GM21423 (cell line): Measurements from ENCODE around the gene GAB2.
"Not testable (repeated sequence)": the region's sequence is repeated elsewhere in the genome, so short reads cannot be mapped to it uniquely, and the experiment has no call there.

Experiments used
- ATAC-seq: cut with Tn5 transposase; IDR thresholded peaks from one replicate; pipeline ENCODE4 v1.9.1; 2021; ENCODE audit warnings: mild to moderate bottlenecking, moderate library complexity; ENCODE audit not compliant: unreplicated experiment

The GAB2 gene

DNA sequence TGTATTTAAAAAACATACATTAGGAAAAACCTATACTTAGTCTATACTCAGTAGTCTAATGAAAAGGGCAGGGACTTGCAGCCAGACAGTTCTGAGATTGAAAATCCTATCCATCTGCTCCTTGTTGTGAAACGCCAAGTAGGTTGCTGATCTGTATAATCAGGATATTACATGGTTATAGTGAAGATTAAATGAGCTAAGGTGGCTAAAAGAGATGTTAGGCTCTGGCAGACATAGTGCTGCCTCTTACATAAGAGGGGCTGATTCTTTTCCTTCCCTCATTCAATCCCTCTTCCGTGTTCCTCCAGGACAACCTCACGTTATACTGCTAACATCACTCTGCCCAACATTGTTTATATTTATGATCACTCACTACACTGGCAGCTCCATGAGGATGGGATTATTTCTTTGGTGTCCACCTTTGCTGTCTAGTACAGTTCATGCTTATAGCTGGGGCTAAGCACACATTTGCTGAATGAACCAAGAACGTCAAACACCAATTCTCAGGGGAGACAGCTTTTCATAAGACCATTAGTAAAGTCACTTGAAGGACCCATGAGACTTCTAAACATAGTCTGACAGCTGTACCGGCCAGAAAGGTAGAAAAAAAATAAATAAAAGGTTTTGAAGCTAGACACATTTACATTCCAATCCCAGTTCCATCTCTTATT lies 46.3 kb downstream of the GAB2 start:
- no peak for ATAC-seq

DNA sequence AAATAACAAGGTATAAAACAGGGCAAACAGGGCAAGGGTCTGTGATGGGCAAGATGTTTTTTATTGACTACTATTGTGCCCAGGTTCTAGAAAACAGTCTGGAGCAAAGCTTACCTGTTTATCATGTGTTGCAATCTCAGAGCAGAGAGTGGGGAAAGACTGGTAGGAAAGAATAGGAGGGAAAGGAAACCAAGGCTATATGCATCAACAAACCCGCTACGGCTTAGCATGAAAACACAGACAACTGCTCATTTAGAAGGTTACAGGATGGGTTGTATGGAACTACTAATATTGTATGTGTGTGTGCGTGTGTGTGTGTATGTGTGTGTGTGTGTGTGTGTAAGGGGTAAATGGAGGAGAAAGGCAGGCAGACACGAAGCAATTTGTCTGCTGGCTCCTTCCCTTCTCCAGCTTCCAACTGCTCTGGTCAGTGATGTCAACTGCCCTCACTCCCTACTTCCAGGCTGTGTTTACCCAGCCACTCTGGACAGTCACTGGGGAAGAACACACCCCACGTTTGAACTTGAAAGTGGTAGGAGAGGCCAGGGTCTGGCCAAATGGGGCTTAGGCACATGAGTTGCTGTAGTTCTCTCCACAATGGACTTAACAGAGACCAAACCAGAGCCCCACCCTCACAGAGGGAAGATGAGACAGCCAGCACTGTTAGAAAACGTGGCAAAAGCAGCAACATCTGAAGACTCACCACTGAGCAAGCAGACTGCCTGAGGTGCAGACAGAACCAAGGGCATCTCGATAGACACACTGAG lies 47.0 kb downstream of the GAB2 start:
- ATAC-seq = no peak

DNA sequence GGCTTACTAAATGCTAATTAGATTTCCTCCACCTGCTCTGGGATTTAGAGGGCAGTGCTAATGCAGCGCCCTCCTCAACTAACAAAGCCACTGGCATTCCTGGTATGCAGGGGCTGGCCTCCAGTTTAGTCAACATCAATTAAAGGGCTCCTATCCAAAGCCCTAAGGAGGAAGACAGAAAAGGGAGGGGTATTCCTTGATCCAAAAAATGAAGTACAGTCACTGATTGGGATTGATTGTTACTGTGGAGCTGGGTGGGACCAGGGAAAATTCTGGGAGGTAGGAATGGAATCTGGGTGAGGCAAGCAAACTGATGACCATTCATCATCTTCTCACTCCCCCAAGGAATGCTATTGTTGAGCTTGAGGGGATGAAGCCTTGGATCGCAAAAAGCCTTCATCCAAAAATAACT lies 52.2 kb downstream of the GAB2 start:
- ATAC-seq = no peak

DNA sequence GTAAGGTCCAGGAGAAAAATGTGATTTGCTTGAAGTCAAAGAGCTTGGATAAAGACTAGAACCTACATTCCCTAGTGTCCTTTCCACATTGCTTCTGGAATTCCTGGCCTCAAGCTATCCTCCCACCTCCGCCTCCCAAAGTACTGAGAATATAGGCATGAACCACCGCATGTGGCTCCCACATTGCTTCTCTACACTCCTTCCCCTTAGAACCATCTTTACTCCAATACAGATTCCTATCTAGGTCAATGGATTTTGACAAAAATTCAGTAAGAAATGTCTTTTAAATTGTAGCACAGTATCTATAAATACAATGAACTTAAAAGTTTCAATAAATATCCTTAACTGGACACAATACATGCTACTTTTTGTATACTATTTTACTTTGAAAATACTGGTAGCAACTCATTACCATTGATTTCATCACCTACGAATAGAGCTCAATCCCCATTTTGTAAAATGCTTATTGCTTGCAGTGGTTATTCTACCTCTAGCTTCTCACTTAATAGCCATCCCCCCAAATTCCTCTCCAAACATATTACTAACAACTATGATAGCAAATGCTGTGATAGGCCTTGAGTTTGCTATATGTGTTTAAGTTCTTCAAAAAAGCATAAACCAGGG lies 53.4 kb downstream of the GAB2 start:
- no peak for ATAC-seq

DNA sequence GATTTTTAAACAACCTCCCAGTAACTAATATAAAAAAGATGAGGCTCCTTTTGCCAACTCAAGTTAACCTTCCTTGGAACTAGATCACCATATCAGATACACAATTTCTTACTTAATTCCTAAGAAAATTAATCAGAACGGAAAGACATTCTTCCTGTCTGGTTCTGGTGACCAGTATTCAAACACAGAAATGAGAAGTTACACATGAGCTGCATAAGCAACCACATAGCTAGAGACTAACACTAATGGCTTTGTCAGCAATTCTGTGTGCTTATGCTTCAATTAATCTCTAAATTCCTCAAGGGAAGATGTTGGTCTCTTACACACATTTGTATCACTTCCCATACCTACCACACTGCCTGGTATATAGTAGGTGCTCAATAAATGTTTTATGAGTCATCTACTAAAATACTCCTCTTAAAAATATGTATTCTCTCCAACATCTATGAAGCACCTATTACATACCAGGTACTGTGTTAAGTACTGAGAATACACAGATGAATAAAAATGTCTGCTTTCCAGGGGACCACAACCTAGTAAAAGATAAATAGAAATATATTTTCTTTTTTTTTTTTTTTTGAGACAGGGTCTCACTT lies 54.5 kb downstream of the GAB2 start:
- ATAC-seq = no peak

DNA sequence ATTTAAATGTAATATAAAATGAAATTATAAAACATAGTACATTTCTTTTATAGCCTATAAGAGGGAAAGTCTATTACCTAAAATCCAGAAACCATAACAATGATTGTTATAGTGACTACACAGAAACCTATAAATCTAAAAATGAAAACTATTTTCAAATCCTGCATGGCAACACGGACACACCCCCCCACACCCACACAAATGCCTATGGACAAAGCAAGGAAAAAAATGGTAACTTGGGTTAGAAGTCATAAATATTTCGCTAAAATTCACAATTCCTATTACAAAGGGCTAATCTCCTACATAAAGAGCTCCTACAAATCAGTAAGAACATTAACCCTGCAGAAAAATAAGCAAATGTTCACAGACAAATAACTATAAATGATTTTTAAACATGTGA lies 56.4 kb downstream of the GAB2 start:
- ATAC-seq = no peak

DNA sequence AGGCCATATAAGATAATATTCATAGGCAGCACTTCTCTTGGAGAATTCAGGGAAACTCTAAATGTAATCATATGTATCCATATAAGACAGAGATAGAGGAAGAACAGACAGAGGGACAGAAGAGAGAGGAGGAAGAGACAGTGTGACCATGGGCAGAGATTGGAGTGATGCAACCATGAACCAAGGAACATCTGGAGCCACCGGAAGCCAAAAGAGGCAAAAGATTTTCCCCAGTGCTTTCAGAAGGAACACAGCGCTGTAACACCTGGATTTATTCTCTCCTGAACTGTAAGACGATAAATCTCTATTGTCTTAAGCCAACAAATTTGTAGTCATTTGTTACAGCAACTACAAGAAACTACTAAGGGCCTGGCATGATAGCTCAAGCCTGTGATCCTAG lies 57.7 kb downstream of the GAB2 start:
- ATAC-seq = no peak

DNA sequence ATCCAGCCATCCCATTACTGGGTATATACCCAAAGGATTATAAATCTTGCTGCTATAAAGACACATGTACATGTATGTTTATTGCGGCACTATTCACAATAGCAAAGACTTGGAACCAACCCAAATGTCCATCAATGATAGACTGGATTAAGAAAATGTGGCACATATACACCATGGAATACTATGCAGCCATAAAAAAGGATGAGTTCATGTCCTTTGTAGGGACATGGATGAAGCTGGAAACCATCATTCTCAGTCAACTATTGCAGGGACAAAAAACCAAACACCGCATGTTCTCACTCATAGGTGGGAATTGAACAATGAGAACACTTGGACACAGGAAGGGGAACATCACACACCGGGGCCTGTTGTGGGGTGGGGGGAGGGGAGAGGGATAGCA lies 59.7 kb downstream of the GAB2 start:
- not testable (repeated sequence) for ATAC-seq

DNA sequence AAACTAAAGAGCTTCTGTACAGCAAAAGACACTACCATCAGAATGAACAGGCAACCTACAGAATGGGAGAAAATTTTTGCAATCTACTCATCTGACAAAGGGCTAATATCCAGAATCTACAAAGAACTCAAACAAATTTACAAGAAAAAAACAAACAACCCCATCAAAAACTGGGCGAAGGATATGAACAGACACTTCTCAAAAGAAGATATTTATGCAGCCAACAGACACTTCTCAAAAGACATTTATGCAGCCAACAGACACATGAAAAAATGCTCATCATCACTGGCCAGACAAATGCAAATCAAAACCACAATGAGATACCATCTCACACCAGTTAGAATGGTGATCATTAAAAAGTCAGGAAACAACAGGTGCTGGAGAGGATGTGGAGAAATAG lies 60.2 kb downstream of the GAB2 start:
- ATAC-seq = not testable (repeated sequence)

DNA sequence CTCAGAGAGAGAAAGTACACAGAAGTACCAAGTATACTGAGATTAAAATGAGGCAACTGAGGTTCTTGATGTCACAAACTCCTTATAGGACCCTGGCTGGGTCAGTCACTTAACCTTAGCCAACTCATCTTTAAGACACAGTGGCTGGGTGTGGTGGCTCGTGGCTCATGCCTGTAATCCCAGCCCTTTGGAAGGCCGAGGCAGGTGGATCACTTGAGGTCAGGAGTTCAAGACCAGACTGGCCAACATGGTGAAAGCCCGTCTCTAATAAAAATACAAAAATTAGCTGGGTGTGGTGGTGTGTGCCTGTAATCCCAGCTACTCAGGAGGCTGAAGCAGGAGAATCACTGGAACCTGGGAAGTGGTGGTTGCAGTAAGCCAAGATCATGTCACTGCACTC lies 61.9 kb downstream of the GAB2 start:
- not testable (repeated sequence) for ATAC-seq

DNA sequence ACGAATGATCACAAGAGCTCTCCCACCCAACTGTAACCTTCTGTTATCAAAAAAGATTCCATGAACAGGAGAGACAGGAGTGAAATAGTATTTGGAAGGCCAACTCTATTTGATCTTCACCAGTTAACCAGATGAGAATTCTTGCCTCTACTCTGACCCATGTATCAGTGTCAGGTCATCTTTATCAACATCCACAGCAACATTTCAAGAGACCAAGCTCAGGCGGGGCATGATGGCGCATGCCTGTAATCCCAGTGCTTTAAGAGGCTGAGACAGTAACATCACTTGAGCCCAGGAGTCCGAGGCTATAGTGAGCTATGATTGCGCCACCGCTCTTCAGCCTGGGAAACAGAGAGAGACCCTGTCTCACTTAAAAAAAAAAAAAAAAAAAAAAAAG lies 62.3 kb downstream of the GAB2 start:
- ATAC-seq = no peak

DNA sequence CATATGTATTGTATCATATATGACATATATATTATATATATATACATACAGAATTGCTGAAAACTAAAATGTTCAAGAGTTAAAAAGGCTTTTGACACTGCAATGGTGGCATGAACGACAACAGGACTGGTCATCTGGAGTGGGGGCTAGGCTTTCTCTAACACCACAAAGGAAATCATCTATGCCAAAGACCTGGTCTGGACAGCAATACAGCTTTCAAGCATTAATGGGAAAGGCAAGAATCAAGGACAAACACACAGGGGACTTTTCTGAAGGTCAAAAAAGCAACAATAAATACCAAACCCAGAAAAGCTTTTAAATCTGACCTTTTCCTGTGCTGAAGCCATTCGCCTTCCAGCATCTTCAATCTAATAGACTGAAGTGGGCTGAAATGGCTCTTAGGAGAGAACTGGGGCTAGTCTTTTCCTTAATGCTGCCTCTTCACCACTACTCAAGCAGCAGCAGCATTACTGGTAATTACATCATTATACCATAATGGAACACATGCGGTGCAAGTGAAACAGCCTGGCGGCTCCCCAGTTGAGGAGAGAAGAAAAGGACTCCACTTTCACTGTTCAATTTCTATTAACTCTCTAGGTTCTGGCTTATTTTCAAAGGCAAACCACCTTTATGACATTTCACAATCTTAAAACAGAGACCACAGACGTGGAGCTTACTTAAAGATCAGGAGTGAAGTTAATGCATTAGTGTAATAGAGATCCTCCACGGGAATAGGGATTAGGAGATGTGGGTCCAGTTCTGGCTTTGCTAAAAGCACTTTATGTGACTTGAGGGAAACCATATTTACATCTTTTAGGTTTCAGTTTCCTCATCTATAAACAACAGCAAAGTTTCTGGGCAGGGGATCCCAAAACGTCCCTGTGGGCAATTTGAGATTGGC lies 63.0 kb downstream of the GAB2 start:
- no peak for ATAC-seq

DNA sequence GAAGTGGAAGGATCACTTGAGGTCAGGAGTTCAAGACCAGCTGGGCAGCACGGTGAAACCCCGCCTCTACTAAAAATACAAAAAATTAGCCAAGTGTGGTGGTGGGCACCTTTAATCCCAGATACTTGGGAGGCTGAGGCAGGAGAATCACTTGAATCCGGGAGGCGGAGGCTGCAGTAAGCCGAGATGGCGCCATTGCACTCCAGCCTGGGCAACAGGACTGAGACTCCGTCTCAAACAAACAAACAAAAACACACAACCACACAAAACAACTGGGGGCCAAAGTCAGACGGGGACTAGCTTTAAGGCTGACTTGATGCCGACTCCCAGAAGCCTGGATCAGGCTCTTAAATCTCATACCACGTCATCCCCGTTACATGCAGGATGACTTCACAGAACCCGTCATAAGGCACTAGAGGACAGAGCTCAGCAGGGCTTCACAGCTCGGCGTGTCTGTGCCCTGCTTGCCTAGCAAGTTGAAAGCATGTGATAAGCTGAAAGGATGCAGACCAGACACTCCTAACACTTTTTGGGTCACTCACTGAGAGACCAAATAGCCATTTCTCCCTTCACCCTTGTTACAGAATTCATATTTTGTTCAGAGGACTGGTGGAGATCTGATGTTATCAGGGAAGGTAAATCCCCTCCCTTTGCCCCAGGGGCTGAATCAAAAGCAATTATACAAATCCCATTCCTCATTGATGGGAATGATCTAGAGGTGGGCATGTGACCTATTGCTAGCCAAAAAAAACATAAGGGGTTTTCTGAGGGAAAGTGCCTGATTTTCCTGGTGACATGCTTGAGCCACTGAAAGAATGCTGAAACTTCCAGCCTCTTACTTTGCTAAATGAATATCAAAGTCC lies 65.4 kb downstream of the GAB2 start:
- no peak for ATAC-seq

DNA sequence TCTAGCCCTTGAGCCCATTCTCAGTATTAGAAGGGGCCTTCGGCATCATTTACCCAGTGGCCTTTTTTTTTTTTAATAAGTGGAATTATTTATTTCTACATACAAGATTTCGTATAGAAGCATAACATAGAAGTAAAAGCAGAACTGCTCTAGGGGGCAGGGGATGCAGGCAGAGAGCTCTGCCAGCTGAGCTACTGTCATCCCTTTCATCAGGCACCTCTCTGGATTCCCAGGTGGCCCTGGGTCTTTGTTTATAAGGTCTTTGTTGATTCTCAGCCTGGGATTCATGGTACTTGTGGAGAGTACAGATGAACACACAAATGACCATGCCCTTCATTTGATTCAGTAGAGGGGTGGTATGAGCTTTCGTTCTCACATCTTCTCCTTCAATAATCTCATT lies 66.4 kb downstream of the GAB2 start:
- ATAC-seq = no peak

DNA sequence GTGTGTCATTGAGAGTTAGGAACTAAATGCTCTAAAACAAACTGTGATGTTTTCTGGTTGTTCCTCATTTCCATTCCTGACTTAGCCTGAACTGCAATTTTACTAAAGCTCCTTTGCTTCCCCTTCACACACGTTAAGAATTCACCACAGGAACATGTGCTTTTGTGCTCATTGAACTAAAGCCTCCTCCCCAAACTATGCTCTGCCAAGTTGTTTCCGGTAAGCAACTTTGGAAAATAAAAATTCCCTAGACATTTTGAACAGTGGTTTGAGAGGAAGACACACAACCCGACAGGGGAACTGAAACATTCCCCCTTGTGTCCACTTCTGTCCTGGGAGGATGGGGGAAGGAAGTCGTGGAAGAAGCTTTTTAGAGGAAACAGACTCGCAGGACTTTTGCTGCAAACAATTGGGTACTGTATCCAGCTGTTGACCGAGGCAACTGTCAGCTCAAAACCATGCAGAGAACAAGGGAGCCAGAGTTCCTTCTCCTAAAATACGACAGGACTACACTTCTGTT lies 66.9 kb downstream of the GAB2 start:
- no peak for ATAC-seq

DNA sequence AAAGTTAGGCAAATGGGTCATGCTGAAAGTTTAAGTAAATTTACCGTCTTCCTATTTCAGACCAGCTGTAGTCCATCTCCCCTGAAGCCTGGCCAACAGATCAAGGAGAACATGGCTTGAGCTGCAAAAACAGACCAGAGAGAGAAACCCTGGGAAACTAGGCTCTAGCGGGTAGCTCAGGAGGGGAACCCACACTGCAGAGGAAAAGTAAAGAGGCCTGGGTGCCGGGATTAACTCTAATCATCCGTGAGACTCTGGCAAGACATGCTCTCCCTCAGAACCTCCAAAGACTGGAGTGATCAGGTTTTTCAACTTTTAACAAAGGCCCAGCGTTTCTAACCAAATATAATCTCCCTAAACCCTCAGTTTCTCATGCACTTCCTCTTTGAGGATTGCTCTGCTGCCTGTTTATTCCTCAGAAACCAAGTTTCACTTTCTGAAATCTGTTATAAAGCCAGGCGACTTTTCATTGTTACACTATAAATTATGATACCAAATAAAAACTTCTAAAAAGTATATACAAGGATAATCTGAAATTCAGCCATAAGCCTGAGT lies 67.5 kb downstream of the GAB2 start:
- ATAC-seq = no peak

DNA sequence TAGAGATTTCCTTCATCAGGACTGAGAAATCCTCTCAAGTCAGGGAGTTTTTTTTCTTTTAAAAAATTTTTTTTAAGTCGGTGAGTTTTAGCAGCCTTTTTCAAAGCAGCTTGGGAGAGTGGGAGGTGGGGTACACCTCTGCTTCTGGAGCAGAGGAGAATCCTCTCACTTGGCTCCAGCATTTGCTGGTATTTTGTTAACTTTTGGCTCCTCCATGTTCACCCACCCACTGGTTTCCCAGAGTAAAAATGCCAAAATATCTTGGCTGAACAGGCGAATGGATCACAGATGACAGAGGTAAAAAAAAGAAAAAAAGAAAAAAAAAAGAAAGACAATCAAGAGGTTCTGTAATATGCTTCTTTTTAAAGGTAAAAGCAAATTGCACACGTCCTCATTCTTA lies 68.0 kb downstream of the GAB2 start:
- ATAC-seq = no peak

DNA sequence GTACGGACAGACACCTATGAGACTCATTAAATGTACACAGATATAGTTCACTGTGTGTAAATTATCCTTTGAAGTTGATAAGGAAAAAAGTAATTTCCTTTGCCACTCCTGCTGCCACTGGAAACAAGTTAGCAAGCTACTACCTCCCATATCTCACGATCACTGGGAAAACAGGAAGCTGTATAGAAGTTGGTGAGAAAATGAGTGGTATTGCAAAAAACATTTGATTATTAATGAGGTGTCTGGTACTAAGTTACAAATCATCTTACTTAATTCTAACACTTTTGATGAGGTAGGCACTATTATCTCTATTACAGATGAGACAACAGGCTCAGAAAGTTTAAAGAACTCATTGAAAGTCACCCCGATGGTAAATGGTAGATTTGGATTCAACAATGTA lies 68.5 kb downstream of the GAB2 start:
- no peak for ATAC-seq

DNA sequence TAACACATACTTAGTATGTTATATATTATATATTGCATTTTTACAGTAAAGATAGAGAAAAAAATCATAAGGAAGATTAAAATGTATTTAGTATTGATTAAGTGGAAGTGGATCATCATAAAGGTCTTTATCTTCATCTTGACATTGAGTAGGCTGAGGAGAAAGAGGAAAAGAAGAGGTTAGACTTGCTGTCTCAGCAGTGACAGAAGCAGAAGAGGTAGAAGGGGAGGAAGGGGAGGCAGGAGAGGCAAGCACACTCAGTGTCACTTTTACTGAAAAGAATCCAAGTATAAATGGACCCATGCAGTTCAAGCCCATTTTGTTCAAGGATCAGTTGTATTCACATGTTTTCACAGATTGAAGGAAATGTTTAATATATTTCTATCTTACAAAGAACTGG lies 69.7 kb downstream of the GAB2 start:
- no peak for ATAC-seq
